Endothelial cell of hepatic sinusoid (primary cell): ENCODE results near the gene ZNF655.
"Not testable (repeated sequence)": the region's sequence is repeated elsewhere in the genome, so short reads cannot be mapped to it uniquely, and the experiment has no call there.

Experiments
- in situ Hi-C: cut with HindIII; loops from 2 replicates; pipeline ENCODE4 v1.10.0; 2017; ENCODE audit warnings: low sequenced_read_pairs

ZNF655 gene

GRCh38 chr7:99558306-99559174 lies at the start of gene ZNF655:
ZNF655 (plus strand) TSS chr7:99558642; CDS start chr7:99560560, 1,918 bp downstream.
- in situ Hi-C loops, result no loop called here

- in situ Hi-C loops, result no loop called here
These were observed 44.4 kb upstream of the ZNF655 start for GRCh38 chr7:99514050-99514449.

DNA sequence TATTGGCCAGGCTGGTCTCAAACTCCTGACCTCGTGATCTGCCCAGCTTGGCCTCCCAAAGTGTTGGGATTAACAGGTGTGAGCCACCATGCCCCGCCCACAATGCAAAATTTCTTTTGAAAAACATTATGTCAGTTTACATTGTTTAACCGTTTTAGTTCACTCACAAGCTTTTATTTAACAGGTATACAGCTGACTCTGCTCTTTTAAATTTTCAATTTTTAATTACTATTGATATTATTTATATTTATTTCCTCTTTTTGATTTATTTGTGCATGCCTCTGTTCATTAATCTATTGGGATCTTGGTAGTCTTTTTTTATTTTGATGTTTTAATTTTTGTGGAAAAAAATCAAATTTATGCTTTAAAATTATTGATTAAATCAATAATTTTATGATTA lies 37.0 kb upstream of the ZNF655 start:
- in situ Hi-C loops, result no loop called here

GRCh38 chr7:99525713-99526440 lies 32.6 kb upstream of the ZNF655 start:
- in situ Hi-C loops, result no loop called here

DNA sequence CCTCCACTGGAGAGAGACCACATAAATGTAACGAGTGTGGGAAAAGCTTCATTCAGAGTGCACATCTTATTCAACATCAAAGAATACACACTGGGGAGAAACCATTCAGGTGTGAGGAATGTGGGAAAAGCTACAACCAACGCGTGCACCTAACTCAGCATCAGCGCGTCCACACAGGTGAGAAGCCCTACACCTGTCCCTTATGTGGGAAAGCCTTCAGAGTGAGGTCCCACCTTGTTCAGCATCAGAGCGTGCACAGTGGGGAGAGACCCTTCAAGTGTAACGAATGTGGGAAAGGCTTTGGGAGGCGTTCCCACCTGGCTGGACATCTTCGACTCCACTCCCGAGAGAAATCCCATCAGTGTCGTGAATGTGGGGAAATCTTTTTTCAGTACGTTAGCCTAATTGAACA lies 27.1 kb upstream of the ZNF655 start:
- in situ Hi-C loops, result loop anchor here (5.0 kb wide), 2 partner anchors 54 to 101 kb away; no protein-coding TSS in a partner anchor

DNA sequence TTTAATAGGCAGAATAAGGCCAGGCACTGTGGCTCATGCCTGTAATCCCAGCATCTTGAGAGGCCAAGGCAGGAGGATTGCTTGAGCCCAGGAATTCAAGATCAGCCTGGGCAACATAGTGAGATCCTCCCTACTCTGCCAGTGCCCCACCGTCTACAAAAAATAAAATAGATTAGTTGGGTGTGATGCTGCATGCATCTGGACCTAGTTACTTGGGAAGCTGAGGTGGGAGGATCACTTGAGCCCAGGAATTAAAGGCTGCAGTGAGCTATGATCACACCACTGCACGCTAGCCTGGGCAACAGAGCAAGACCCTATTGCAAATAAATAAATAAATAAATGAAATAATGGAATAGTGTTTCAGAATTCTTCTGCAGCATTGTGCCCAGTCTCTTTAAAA lies 22.8 kb upstream of the ZNF655 start:
- in situ Hi-C loops, result no loop called here

GRCh38 chr7:99539213-99539811 lies 19.1 kb upstream of the ZNF655 start:
- in situ Hi-C loops, result no loop called here

DNA sequence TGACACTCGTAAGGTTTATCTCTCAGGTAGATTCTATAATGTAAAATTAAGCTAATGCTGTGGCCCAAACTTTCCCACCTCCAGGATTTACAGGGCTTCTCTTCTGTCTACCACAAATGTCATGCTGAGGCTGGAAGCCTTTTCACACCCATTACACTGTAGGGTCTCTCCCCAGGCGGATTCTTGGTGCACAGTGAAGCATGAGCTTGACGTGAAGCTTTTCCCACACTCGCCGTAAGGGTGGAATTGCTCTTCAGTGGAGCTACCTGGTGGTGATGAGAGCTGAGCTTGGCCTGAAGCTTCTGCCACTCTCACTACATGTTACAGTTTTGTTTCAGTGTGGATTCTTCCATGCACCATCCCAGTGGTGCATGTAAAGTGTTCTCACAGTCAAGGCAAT lies 17.9 kb upstream of the ZNF655 start:
- in situ Hi-C loops, result no loop called here

- in situ Hi-C loops, result no loop called here
These were observed 17.2 kb upstream of the ZNF655 start for GRCh38 chr7:99541212-99541611.

DNA sequence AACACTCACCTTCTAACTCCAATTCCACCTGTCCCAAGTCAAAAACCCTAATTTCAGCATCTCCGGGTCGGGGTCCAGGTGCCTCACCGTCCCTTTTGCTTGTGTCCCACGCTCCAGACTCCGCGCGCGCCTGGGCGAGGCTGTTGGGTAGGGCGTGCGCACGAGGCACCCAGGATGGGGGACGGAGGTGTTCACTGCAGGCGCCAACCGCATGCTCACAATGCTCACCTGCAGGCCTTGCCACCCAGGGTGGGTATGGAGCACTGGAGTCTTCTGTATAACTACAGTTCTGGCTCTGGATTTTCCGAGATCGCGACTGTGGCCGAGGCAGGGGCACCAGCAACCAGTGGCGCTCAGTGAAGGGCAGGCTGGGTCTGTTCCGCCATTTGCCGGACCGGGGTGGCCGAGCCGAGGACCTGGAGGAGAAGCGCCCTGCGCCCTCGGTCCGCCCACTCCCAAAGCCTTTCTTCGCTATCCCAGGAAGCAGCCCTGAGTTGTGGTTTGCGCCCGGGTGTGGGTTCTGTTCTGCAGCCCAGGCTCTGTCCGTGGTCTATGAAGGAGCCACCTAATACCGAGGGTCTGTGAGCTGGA lies 15.3 kb upstream of the ZNF655 start:
- in situ Hi-C loops, result no loop called here

GRCh38 chr7:99543916-99544315 lies 14.5 kb upstream of the ZNF655 start:
- in situ Hi-C loops, result no loop called here

- in situ Hi-C loops, result not testable (repeated sequence)
These were observed 13.1 kb upstream of the ZNF655 start for GRCh38 chr7:99545308-99545707.

DNA sequence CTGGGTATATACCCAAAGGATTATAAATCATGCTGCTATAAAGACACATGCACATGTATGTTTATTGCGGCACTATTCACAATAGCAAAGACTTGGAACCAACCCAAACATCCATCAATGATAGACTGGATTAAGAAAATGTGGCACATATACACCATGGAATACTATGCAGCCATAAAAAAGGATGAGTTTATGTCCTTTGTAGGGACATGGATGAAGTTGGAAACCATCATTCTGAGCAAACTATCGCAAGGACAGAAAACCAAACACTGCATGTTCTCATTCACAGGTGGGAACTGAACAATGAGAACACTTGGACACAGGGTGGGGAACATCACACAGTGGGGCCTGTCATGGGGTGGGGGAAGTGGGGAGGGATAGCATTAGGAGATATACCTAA lies 8.9 kb upstream of the ZNF655 start:
- in situ Hi-C loops, result not testable (repeated sequence)

DNA sequence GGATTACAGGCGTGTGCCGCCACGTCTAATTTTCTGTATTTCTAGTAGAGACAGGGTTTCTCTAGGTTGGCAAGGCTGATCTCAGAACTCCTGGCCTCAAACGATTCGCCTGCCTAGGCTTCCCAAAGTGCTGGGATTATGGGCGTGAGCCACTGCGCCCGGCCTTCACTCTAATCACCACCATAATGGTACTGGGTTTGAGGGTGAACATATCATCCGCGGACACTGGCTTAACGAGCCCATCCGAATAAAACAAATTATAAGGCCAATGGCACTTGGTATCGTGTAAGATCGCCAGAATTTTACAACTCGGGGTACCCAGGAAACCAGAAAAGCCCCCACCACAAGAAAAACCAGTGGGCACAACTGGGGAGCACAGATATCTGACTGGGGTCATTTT lies 7.1 kb upstream of the ZNF655 start:
- in situ Hi-C loops, result no loop called here

- in situ Hi-C loops, result no loop called here
These were observed 6.5 kb upstream of the ZNF655 start, which contains the start of gene FAM200A for GRCh38 chr7:99551767-99552463. FAM200A (minus strand) TSS chr7:99552114; CDS start chr7:99548407, 3,707 bp downstream.

DNA sequence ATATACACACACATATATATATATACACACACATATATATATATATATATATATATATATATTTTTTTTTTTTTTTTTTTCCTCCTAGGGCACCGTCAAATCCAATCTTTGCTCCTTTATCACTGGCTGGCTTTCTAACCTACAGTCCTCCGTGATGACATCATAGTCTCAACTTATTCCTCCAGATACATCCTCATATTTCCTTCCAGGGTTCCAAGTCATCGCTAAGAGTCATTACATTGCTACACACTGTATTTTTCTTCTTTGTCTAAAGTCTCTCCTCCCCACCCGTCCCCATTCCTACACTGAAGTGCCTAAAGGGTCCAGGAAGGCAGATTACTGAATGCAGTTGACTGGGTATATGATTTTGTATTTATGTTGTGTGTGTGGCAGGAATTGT lies 5.4 kb upstream of the ZNF655 start:
- in situ Hi-C loops, result no loop called here

DNA sequence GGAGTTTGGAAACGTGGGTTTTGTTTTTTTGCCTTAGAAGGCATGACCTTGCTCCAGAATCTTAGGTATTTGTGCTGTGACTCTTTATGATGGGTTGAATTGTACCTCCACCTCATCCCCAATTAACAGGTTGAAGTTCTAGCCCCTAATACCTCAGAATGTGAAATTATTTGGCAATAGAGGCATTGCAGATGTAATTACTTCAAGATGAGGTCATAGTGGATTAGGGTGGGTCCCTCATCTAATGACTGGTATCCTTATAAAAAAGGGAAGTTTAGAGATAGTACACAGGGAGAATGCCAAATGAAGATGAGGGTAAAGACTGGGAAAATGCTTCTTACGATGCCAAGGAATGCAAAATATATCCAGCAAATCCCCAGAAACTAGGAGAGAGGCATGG lies 3.5 kb upstream of the ZNF655 start:
- in situ Hi-C loops, result no loop called here

GRCh38 chr7:99557196-99557607 lies 1.2 kb upstream of the ZNF655 start:
- in situ Hi-C loops, result no loop called here

- in situ Hi-C loops, result no loop called here
These were observed 519 bp upstream of the ZNF655 start for GRCh38 chr7:99557940-99558305.

DNA sequence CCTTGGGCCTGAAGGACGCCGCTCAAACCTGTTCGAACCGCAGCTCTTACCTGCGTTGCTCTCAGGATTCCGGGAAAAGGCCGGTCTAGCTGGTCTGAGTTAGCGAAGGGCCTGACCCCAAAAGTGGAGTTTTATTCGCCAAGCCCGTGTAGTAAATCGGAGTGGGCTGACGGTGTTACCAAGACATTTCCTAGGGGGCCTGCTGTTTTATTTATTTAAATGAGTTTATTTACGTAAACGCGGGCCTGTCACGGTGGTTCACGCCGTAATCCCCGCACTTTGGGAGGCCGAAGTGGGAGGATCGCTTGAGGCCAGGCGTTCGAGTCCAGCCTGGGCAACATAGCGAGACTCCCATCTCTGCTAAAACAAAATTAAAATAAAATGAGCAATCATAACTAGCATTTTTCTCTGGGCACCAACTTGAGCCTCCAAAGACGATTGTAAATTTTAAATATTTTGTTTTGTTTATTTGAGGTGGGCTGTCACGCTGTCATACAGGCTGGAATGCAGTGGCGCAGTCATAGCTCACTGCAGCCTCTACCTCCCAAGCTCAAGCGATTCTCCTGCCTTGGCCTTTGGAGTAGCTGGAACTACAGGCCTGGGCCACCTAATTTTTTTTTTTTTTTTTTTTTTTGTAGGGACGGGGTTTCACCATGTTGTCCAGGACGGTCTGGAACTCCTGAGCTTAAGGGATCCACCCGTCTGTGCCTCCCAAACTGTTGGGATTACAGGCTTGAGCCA lies 903 bp downstream of the ZNF655 start:
- in situ Hi-C loops, result no loop called here
